ENCODE results near the gene LHFPL6. TPM values are rescaled to one million over a fixed set of nuclear protein-coding genes. Genes with fewer than 3 reads are reported as not detected.

Gene LHFPL6
- total RNA-seq, 1 donor from 2014 or later, result 38.5 TPM

- Mint-ChIP-seq H3K4me1 (ENCODE audit: unreplicated experiment) (peaks cover 21% of the 10 kb centered on the region), H3K27ac (ENCODE audit: unreplicated experiment) (no peak overlapping the region), H3K27me3 (ENCODE audit: unreplicated experiment) (peaks cover 2% of the 10 kb centered on the region), H3K4me3 (ENCODE audit: unreplicated experiment) (no peak overlapping the region), H3K36me3 (ENCODE audit: low read depth, unreplicated experiment) (no peaks in the 10 kb centered on the region), H3K9me3 (ENCODE audit: unreplicated experiment) (no peaks in the 10 kb centered on the region)
- TF ChIP-seq, protein P1, sequence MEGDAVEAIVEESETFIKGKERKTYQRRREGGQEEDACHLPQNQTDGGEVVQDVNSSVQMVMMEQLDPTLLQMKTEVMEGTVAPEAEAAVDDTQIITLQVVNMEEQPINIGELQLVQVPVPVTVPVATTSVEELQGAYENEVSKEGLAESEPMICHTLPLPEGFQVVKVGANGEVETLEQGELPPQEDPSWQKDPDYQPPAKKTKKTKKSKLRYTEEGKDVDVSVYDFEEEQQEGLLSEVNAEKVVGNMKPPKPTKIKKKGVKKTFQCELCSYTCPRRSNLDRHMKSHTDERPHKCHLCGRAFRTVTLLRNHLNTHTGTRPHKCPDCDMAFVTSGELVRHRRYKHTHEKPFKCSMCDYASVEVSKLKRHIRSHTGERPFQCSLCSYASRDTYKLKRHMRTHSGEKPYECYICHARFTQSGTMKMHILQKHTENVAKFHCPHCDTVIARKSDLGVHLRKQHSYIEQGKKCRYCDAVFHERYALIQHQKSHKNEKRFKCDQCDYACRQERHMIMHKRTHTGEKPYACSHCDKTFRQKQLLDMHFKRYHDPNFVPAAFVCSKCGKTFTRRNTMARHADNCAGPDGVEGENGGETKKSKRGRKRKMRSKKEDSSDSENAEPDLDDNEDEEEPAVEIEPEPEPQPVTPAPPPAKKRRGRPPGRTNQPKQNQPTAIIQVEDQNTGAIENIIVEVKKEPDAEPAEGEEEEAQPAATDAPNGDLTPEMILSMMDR (IDR thresholded peaks at IDR 0.05; ENCODE audit: unreplicated experiment), result no peak
- no peak for DNase-seq (ENCODE audit: low spot score)
These were observed 197.9 kb downstream of the LHFPL6 start for GRCh38 chr13:39405107-39405506.

- TF ChIP-seq, protein P1 (IDR thresholded peaks at IDR 0.05; ENCODE audit: unreplicated experiment), result no peak
- no peaks in the 10 kb centered on the region for H3K36me3 Mint-ChIP-seq (ENCODE audit: low read depth, unreplicated experiment)
- no peaks in the 10 kb centered on the region for H3K9me3 Mint-ChIP-seq (ENCODE audit: unreplicated experiment)
- H3K27me3 Mint-ChIP-seq (ENCODE audit: unreplicated experiment), result peaks cover 4% of the 10 kb centered on the region
- DNase-seq (ENCODE audit: low spot score), result no peak
- no peak overlapping the region for H3K27ac Mint-ChIP-seq (ENCODE audit: unreplicated experiment)
- peaks cover 13% of the 10 kb centered on the region for H3K4me1 Mint-ChIP-seq (ENCODE audit: unreplicated experiment)
- no peak overlapping the region for H3K4me3 Mint-ChIP-seq (ENCODE audit: unreplicated experiment)
These were observed 199.9 kb downstream of the LHFPL6 start for GRCh38 chr13:39403106-39403505.

- Mint-ChIP-seq H3K4me1 (ENCODE audit: unreplicated experiment) (peaks cover 13% of the 10 kb centered on the region), H3K36me3 (ENCODE audit: low read depth, unreplicated experiment) (no peaks in the 10 kb centered on the region), H3K4me3 (ENCODE audit: unreplicated experiment) (no peak overlapping the region), H3K9me3 (ENCODE audit: unreplicated experiment) (no peaks in the 10 kb centered on the region), H3K27me3 (ENCODE audit: unreplicated experiment) (peaks cover 4% of the 10 kb centered on the region), H3K27ac (ENCODE audit: unreplicated experiment) (no peak overlapping the region)
- TF ChIP-seq, protein P1 (IDR thresholded peaks at IDR 0.05; ENCODE audit: unreplicated experiment), result no peak
- no peak for DNase-seq (ENCODE audit: low spot score)
These were observed 200.6 kb downstream of the LHFPL6 start for GRCh38 chr13:39402221-39402970.

- DNase-seq (ENCODE audit: low spot score), result no peak
- Mint-ChIP-seq H3K9me3 (ENCODE audit: unreplicated experiment) (no peaks in the 10 kb centered on the region), H3K4me3 (ENCODE audit: unreplicated experiment) (no peak overlapping the region), H3K27ac (ENCODE audit: unreplicated experiment) (no peak overlapping the region), H3K27me3 (ENCODE audit: unreplicated experiment) (peaks cover 4% of the 10 kb centered on the region), H3K4me1 (ENCODE audit: unreplicated experiment) (peaks cover 13% of the 10 kb centered on the region), H3K36me3 (ENCODE audit: low read depth, unreplicated experiment) (no peaks in the 10 kb centered on the region)
- TF ChIP-seq, protein P1 (IDR thresholded peaks at IDR 0.05; ENCODE audit: unreplicated experiment), result no peak
These were observed 201.2 kb downstream of the LHFPL6 start for GRCh38 chr13:39401756-39402155.

GRCh38 chr13:39401046-39401705 lies 201.8 kb downstream of the LHFPL6 start:
- Mint-ChIP-seq H3K4me3 (ENCODE audit: unreplicated experiment) (no peak overlapping the region), H3K27me3 (ENCODE audit: unreplicated experiment) (peaks cover 4% of the 10 kb centered on the region), H3K27ac (ENCODE audit: unreplicated experiment) (no peak overlapping the region), H3K4me1 (ENCODE audit: unreplicated experiment) (peaks cover 13% of the 10 kb centered on the region), H3K36me3 (ENCODE audit: low read depth, unreplicated experiment) (no peaks in the 10 kb centered on the region), H3K9me3 (ENCODE audit: unreplicated experiment) (no peaks in the 10 kb centered on the region)
- TF ChIP-seq, protein P1 (IDR thresholded peaks at IDR 0.05; ENCODE audit: unreplicated experiment), result no peak
- DNase-seq (ENCODE audit: low spot score), result no peak
